ENCODE data around the gene TAB3. TPM values are rescaled to one million over a fixed set of nuclear protein-coding genes. Genes with fewer than 3 reads are reported as not detected.

The TAB3 gene
- total RNA-seq, 1 experiment from 2014 or later, result 28.4 TPM

DNA sequence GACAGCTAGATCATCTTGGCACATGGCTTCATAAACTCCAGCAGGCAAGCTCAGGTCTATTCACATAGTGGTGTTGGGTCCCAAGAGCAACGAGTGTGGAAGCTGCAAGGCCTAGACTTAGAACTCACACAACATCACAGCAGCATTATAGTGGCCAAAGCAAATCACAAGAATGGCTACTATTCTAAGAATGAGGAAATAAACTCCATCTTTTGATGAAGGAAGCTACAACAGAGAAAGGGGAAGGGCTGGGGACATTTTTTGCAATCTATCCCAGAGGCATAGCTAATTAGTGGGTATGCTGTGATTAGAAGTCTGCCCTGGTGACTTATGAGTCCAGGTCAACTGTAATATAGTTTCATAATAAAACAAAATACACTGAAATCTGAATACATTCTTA is 42.9 kb upstream of the TAB3 start:
- Mint-ChIP-seq H3K36me3 (ENCODE audit: insufficient read depth, unreplicated experiment) (no peaks in the 10 kb centered on the region), H3K27ac (ENCODE audit: low read depth, unreplicated experiment) (no peak overlapping the region), H3K9me3 (ENCODE audit: unreplicated experiment) (peaks cover 7% of the 10 kb centered on the region), H3K27me3 (ENCODE audit: insufficient read depth, unreplicated experiment) (no peaks in the 10 kb centered on the region), H3K4me3 (ENCODE audit: unreplicated experiment) (no peak overlapping the region), H3K4me1 (ENCODE audit: insufficient read depth, unreplicated experiment) (no peaks in the 10 kb centered on the region)
- BruUV-seq (replicated peaks), result no TSS peak
- intact Hi-C loops (cut with micrococcal nuclease), result no loop called here
- CTCF ChIA-PET, result interaction anchor here (0.6 to 1.4 kb wide), 2 partner anchors 40 to 108 kb away, joined by 3 to 4 read pairs; no protein-coding TSS in a partner anchor
- DNase-seq (ENCODE audit: unreplicated experiment), result no peak
- POLR2A ChIA-PET, result interaction anchor here (0.9 to 1.0 kb wide), 2 partner anchors 9 to 42 kb away, joined by 3 to 4 read pairs; no protein-coding TSS in a partner anchor
- TF ChIP-seq, protein P1, sequence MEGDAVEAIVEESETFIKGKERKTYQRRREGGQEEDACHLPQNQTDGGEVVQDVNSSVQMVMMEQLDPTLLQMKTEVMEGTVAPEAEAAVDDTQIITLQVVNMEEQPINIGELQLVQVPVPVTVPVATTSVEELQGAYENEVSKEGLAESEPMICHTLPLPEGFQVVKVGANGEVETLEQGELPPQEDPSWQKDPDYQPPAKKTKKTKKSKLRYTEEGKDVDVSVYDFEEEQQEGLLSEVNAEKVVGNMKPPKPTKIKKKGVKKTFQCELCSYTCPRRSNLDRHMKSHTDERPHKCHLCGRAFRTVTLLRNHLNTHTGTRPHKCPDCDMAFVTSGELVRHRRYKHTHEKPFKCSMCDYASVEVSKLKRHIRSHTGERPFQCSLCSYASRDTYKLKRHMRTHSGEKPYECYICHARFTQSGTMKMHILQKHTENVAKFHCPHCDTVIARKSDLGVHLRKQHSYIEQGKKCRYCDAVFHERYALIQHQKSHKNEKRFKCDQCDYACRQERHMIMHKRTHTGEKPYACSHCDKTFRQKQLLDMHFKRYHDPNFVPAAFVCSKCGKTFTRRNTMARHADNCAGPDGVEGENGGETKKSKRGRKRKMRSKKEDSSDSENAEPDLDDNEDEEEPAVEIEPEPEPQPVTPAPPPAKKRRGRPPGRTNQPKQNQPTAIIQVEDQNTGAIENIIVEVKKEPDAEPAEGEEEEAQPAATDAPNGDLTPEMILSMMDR (IDR thresholded peaks at IDR 0.05; ENCODE audit: unreplicated experiment), result no peak

DNA sequence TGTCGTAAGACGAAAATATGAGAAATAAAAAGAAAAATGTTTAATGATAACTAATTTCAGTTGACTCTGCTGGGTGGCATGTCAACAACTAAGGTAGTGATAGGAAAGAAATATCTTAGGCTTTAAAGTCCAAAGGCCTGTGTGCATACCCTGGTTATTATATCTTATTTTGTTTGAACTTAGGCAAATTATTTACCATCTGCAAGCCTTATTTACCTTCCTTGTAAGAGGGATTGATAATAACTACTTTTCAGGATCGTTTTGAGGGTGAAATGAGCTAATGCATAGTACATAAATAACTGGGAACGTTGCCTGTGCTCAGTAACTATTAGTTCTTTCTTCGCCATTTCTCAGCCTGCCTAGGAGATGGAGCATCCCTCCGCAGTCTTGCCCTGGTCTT is 41.6 kb upstream of the TAB3 start:
- H3K27ac Mint-ChIP-seq (ENCODE audit: low read depth, unreplicated experiment), result no peak overlapping the region
- ChIA-PET POLR2A (no interaction called here), CTCF (no interaction called here)
- no peak overlapping the region for H3K4me3 Mint-ChIP-seq (ENCODE audit: unreplicated experiment)
- peaks cover 7% of the 10 kb centered on the region for H3K9me3 Mint-ChIP-seq (ENCODE audit: unreplicated experiment)
- intact Hi-C loops (cut with micrococcal nuclease), result no loop called here
- H3K27me3 Mint-ChIP-seq (ENCODE audit: insufficient read depth, unreplicated experiment), result no peaks in the 10 kb centered on the region
- DNase-seq (ENCODE audit: unreplicated experiment), result no peak
- H3K4me1 Mint-ChIP-seq (ENCODE audit: insufficient read depth, unreplicated experiment), result no peaks in the 10 kb centered on the region
- TF ChIP-seq, protein P1 (IDR thresholded peaks at IDR 0.05; ENCODE audit: unreplicated experiment), result no peak
- no peaks in the 10 kb centered on the region for H3K36me3 Mint-ChIP-seq (ENCODE audit: insufficient read depth, unreplicated experiment)
- no TSS peak for BruUV-seq (replicated peaks)

DNA sequence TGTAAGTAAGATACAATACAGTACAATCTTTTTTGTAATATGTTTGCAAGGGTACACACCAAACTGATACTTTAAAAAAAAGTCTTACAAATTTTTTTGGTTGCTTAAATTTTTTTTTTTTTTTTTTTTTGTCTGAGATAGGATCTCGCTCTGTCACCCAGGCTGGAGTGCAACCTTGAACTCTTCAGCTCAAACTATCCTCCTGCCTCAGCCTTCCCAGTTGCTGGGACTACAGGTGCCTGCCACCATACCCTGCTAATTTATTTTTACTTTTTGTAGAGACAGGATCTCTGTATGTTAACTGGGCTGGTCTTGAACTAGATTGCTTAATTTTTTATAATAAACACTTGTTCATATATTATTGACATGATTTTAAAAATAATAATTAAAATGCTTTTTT is 41.1 kb upstream of the TAB3 start:
- ChIA-PET POLR2A (no interaction called here), CTCF (interaction anchor here (0.7 kb wide), 1 partner anchor 808 kb away, joined by 3 read pairs; no protein-coding TSS in a partner anchor)
- peaks cover 7% of the 10 kb centered on the region for H3K9me3 Mint-ChIP-seq (ENCODE audit: unreplicated experiment)
- no peaks in the 10 kb centered on the region for H3K36me3 Mint-ChIP-seq (ENCODE audit: insufficient read depth, unreplicated experiment)
- H3K4me1 Mint-ChIP-seq (ENCODE audit: insufficient read depth, unreplicated experiment), result no peaks in the 10 kb centered on the region
- no TSS peak for BruUV-seq (replicated peaks)
- DNase-seq (ENCODE audit: unreplicated experiment), result no peak
- H3K27me3 Mint-ChIP-seq (ENCODE audit: insufficient read depth, unreplicated experiment), result no peaks in the 10 kb centered on the region
- H3K27ac Mint-ChIP-seq (ENCODE audit: low read depth, unreplicated experiment), result no peak overlapping the region
- TF ChIP-seq, protein P1 (IDR thresholded peaks at IDR 0.05; ENCODE audit: unreplicated experiment), result no peak
- intact Hi-C loops (cut with micrococcal nuclease), result no loop called here
- no peak overlapping the region for H3K4me3 Mint-ChIP-seq (ENCODE audit: unreplicated experiment)

DNA sequence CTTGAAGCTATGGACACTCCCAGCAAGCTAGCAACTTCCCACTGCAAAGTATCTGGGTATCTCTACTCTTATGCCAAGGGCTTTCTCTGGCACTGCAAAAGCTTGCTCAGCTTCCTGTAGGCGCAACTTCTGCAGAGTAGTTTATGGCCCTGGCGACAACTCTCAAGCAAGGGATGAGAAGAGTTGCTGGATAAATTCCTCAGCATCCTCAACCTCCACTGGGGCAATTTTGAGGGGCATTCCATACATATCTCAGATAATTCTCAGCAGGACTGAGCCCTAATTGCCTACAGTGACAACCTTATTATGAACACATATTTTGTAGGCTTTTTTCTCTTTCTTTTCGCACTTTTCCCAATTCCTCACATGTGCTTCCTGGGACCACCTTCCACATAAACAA is 31.2 kb upstream of the TAB3 start:
- Mint-ChIP-seq H3K4me1 (ENCODE audit: insufficient read depth, unreplicated experiment) (no peaks in the 10 kb centered on the region), H3K27me3 (ENCODE audit: insufficient read depth, unreplicated experiment) (peaks cover 36% of the 10 kb centered on the region), H3K27ac (ENCODE audit: low read depth, unreplicated experiment) (no peak overlapping the region), H3K36me3 (ENCODE audit: insufficient read depth, unreplicated experiment) (no peaks in the 10 kb centered on the region), H3K9me3 (ENCODE audit: unreplicated experiment) (no peaks in the 10 kb centered on the region), H3K4me3 (ENCODE audit: unreplicated experiment) (no peak overlapping the region)
- BruUV-seq (replicated peaks), result no TSS peak
- POLR2A ChIA-PET, result interaction anchor here (1.2 kb wide), 1 partner anchor 8 kb away, joined by 3 read pairs; no protein-coding TSS in a partner anchor
- DNase-seq (ENCODE audit: unreplicated experiment), result no peak
- CTCF ChIA-PET, result no interaction called here
- TF ChIP-seq, protein P1 (IDR thresholded peaks at IDR 0.05; ENCODE audit: unreplicated experiment), result no peak
- intact Hi-C loops (cut with micrococcal nuclease), result no loop called here
